HCT116 (cell line): ENCODE results near the gene AGAP1. TPM values are rescaled to one million over a fixed set of nuclear protein-coding genes. Genes with fewer than 3 reads are reported as not detected.

Source experiments
- ATAC-seq: fragments of 200-7000 bp; cut with Tn5 transposase; 2 replicates; pipeline ENCODE4 v1.9.1; 2020; ENCODE audit warnings: mild to moderate bottlenecking, moderate library complexity
- BruUV-seq: library from RNA; stranded (reverse); fragments of 400-500 nt; replicated peaks from 2 replicates; lab custom pipeline; 2021; lab: Mats Ljungman, UMichigan
- CTCF ChIA-PET: fragments of 300-600 bp; sonication (Branson Sonifier 250); formaldehyde crosslinking; loops from one replicate; lab custom pipeline; 2021; ENCODE audit warnings: antibody characterized with exemption; lab: Charles Lee
- POLR2A ChIA-PET: fragments of 300-600, 350-600 bp; sonication (Branson Sonifier 250); formaldehyde crosslinking; loops from one replicate; lab custom pipeline; 2021; ENCODE audit warnings: antibody characterized with exemption; lab: Charles Lee
- RAD21 ChIA-PET, 2 experiments: fragments of 300-600 bp; sonication (Branson Sonifier 250); formaldehyde crosslinking; loops; one replicate each; lab custom pipeline; 2023; ENCODE audit warnings: low total read pairs in 2 of 2; ENCODE audit not compliant: uncharacterized antibody in 2 of 2, unreplicated experiment in 2 of 2, low non-redundant PET in 1 of 2; lab: Charles Lee
- DNase-seq: peaks from one replicate; pipeline ENCODE4 v3.0.0-alpha.2; 2010; ENCODE audit warnings: low read depth, low spot score
- H2AFZ ChIP-seq: fragments of 200-600 bp; shearing (Covaris generic), sonication (generic); 2 replicates; pipeline ENCODE4 v1.6.1; 2017; ENCODE audit warnings: low read depth, mixed run types, mixed read lengths, antibody characterized with exemption, low read length; ENCODE audit not compliant: poor library complexity, severe bottlenecking
- H3K27ac ChIP-seq: 2 replicates; pipeline ENCODE4 v1.5.1; 2012; ENCODE audit warnings: low read depth, low read length
- H3K27me3 ChIP-seq: fragments of 200-600 bp; sonication (generic); 2 replicates; pipeline ENCODE4 v1.6.1; 2016; ENCODE audit warnings: mixed run types, low read length, mixed read lengths; ENCODE audit not compliant: insufficient read depth
- H3K36me3 ChIP-seq, 2 experiments: fragments of 200-500 bp in 1 of 2; fragments of 200-600 bp in 1 of 2; sonication (Bioruptor generic) in 1 of 2; sonication (generic) in 1 of 2; 2 replicates each; pipeline versions ENCODE4 v1.5.1 to v1.6.1; 2014 to 2016; ENCODE audit warnings: low read length in 2 of 2, inconsistent platforms in 1 of 2, mixed read lengths in 1 of 2, mixed run types in 1 of 2; ENCODE audit not compliant: insufficient read depth in 2 of 2, control insufficient read depth in 1 of 2
- H3K4me1 ChIP-seq, 2 experiments: fragments of 200-600 bp in 1 of 2; sonication (generic) in 1 of 2; 2 replicates each; pipeline versions ENCODE4 v1.5.1 to v1.6.1; 2012 to 2017; ENCODE audit warnings: low read length in 2 of 2, inconsistent platforms in 1 of 2, mild to moderate bottlenecking in 1 of 2, mixed read lengths in 1 of 2, mixed run types in 1 of 2, moderate library complexity in 1 of 2; ENCODE audit not compliant: insufficient read depth in 2 of 2, control insufficient read depth in 1 of 2
- H3K4me2 ChIP-seq: fragments of 200-600 bp; sonication (generic); 2 replicates; pipeline ENCODE4 v1.6.1; 2017; ENCODE audit warnings: mixed run types, low read length, mixed read lengths
- H3K4me3 ChIP-seq, 2 experiments: fragments of 200-600 bp in 1 of 2; sonication (generic) in 1 of 2; replicated peaks in 1 of 2; 2 replicates each; pipeline ENCODE4 v1.5.1; 2011 to 2016; ENCODE audit warnings: low read length in 2 of 2, control low read depth in 1 of 2, low read depth in 1 of 2, mild to moderate bottlenecking in 1 of 2, mixed read lengths in 1 of 2, mixed run types in 1 of 2
- H3K79me2 ChIP-seq: fragments of 200-600 bp; sonication (generic); 2 replicates; pipeline ENCODE4 v1.6.1; 2017; ENCODE audit warnings: mild to moderate bottlenecking, mixed run types, low read length, moderate library complexity, mixed read lengths; ENCODE audit not compliant: insufficient read depth
- H3K9ac ChIP-seq: fragments of 200-600 bp; sonication (generic); 2 replicates; pipeline ENCODE4 v1.6.1; 2016; ENCODE audit warnings: low read length, mixed read lengths
- H3K9me2 ChIP-seq: fragments of 200-600 bp; sonication (generic), shearing (Covaris generic); 2 replicates; pipeline ENCODE4 v1.6.1; 2017; ENCODE audit warnings: mixed run types, mild to moderate bottlenecking, moderate library complexity; ENCODE audit not compliant: insufficient read depth
- H3K9me3 ChIP-seq, 2 experiments: fragments of 200-500 bp in 1 of 2; fragments of 200-600 bp in 1 of 2; sonication (Bioruptor generic) in 1 of 2; sonication (generic) in 1 of 2; 2 replicates each; pipeline ENCODE4 v1.6.1; 2014 to 2017; ENCODE audit warnings: low read length in 2 of 2, mixed read lengths in 2 of 2, inconsistent platforms in 1 of 2, low read depth in 1 of 2, mild to moderate bottlenecking in 1 of 2, mixed run types in 1 of 2, moderate library complexity in 1 of 2; ENCODE audit not compliant: control insufficient read depth in 1 of 2, insufficient read depth in 1 of 2
- H4K20me1 ChIP-seq: fragments of 200-600 bp; sonication (generic), shearing (Covaris generic); 2 replicates; pipeline ENCODE4 v1.6.1; 2017; ENCODE audit warnings: mixed run types, mild to moderate bottlenecking, moderate library complexity; ENCODE audit not compliant: insufficient read depth
- CBX3 ChIP-seq: IDR thresholded peaks from 2 replicates; pipeline ENCODE4 v1.6.1; 2012; ENCODE audit warnings: low read depth
- EZH2 ChIP-seq: fragments of 200-600 bp; sonication (generic); IDR thresholded peaks from 2 replicates; pipeline ENCODE4 v1.6.1; 2017; ENCODE audit warnings: antibody characterized with exemption, mixed run types
- JUND ChIP-seq: IDR thresholded peaks from 2 replicates; pipeline ENCODE4 v1.6.1; 2012
- POLR2AphosphoS5 ChIP-seq: IDR thresholded peaks from 2 replicates; pipeline ENCODE4 v1.6.1; 2011; ENCODE audit warnings: mild to moderate bottlenecking, low read depth, low read length, moderate library complexity
- TCF7L2 ChIP-seq: IDR thresholded peaks from 2 replicates; pipeline ENCODE4 v1.7.0; 2011; ENCODE audit warnings: borderline replicate concordance, inconsistent platforms; ENCODE audit not compliant: insufficient read depth, insufficient read length; ENCODE audit errors: extremely low read depth
- ZFX ChIP-seq: fragments of 450-650 bp; IDR thresholded peaks from 2 replicates; pipeline ENCODE4 v1.6.1; 2017
- intact Hi-C: fragments of 100-400 bp; cut with micrococcal nuclease; formaldehyde crosslinking; loops from 2 replicates; pipeline ENCODE4 v1.10.0; 2022
- total RNA-seq: library from RNA; stranded (reverse); gene quantifications from one replicate; pipeline ENCODE4 v1.2.1, GENCODE V29; 2021; ENCODE audit not compliant: unreplicated experiment
- TF ChIP-seq, protein P1 (sequence below): IDR thresholded peaks from 2 replicates; pipeline ENCODE4 v1.6.1; 2012
- TF ChIP-seq, protein P2 (sequence below): IDR thresholded peaks from 2 replicates; pipeline ENCODE4 v1.6.1; 2012; ENCODE audit warnings: low read depth

Gene AGAP1
- total RNA-seq, 1 experiment from 2014 or later: 43.8 TPM

DNA sequence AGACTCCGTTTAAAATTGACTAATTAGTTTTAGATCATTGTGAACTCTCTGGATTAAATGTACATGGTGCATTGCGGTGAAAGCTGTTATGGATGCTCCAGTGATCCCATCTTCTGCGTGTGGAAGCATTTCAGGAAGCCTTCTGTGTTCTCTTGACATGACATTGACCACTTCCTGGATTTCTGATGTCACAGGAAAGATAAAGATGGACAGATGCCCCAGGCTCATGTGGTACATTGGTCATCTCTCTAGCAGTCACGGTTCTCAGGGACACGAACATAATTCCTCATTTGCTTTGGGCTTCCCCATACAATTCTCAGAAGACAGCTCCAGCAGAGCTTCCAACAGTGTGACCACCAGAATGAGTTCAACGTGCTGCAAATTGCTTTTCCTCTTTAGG is 26.9 kb downstream of the AGAP1 start:
- intact Hi-C loops: no loop called here
- Histone ChIP-seq H3K27ac (no peak overlapping the region), H2AFZ (no peak overlapping the region), H3K79me2 (peaks cover 95% of the 10 kb centered on the region), H3K4me3 (no peak overlapping the region), H3K27me3 (no peaks in the 10 kb centered on the region), H3K4me1 (peaks cover 6 to 15% of the 10 kb centered on the region in 2 experiments), H3K9me2 (no peaks in the 10 kb centered on the region), H3K4me2 (no peak overlapping the region), H3K36me3 (no peaks in the 10 kb centered on the region), H3K9me3 (no peaks in the 10 kb centered on the region), H4K20me1 (peaks cover 12% of the 10 kb centered on the region; the same call in 1 of the 2 replicates), H3K9ac (no peak overlapping the region)
- RAD21 ChIA-PET: no interaction called here
- no TSS peak for BruUV-seq
- POLR2A ChIA-PET: no interaction called here
- TF ChIP-seq EZH2: no peak
- no peak for TF ChIP-seq CBX3
- TF ChIP-seq TCF7L2: no peak
- DNase-seq (no peak), ATAC-seq (no peak)
- CTCF ChIA-PET: no interaction called here

DNA sequence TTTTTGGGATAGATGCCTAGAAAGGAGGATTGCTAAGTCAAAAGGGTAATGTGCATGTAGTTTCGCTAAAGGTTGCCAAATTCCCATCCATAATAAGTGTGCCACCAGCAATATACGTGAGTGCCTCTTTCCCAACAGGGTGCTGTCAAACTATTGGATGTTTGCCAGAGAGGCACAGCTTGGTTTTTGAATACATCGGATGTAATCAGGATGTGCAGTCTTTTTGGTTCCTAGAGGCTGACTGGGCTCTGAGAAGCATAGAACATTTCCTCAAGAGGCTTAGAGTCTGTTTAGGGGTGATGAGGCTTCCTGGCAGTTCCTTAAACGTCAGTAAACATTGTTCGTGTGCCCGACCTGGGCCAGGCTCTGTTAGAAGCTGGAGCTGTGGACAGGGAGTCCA is 28.0 kb downstream of the AGAP1 start:
- ATAC-seq (no peak), DNase-seq (no peak)
- Histone ChIP-seq H3K9me2 (no peaks in the 10 kb centered on the region), H3K4me1 (peaks cover 6 to 14% of the 10 kb centered on the region in 2 experiments), H3K27ac (no peak overlapping the region), H3K4me2 (no peak overlapping the region), H3K27me3 (no peaks in the 10 kb centered on the region), H4K20me1 (peaks cover 12% of the 10 kb centered on the region; the same call in 1 of the 2 replicates), H3K36me3 (no peaks in the 10 kb centered on the region), H3K4me3 (no peak overlapping the region), H3K9me3 (no peaks in the 10 kb centered on the region), H3K9ac (no peak overlapping the region), H2AFZ (no peak overlapping the region), H3K79me2 (peaks cover 92% of the 10 kb centered on the region)
- TF ChIP-seq, protein P1, sequence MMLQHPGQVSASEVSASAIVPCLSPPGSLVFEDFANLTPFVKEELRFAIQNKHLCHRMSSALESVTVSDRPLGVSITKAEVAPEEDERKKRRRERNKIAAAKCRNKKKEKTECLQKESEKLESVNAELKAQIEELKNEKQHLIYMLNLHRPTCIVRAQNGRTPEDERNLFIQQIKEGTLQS: no peak
- TF ChIP-seq JUND: no peak
- TF ChIP-seq POLR2AphosphoS5: no peak
- TF ChIP-seq, protein P2, sequence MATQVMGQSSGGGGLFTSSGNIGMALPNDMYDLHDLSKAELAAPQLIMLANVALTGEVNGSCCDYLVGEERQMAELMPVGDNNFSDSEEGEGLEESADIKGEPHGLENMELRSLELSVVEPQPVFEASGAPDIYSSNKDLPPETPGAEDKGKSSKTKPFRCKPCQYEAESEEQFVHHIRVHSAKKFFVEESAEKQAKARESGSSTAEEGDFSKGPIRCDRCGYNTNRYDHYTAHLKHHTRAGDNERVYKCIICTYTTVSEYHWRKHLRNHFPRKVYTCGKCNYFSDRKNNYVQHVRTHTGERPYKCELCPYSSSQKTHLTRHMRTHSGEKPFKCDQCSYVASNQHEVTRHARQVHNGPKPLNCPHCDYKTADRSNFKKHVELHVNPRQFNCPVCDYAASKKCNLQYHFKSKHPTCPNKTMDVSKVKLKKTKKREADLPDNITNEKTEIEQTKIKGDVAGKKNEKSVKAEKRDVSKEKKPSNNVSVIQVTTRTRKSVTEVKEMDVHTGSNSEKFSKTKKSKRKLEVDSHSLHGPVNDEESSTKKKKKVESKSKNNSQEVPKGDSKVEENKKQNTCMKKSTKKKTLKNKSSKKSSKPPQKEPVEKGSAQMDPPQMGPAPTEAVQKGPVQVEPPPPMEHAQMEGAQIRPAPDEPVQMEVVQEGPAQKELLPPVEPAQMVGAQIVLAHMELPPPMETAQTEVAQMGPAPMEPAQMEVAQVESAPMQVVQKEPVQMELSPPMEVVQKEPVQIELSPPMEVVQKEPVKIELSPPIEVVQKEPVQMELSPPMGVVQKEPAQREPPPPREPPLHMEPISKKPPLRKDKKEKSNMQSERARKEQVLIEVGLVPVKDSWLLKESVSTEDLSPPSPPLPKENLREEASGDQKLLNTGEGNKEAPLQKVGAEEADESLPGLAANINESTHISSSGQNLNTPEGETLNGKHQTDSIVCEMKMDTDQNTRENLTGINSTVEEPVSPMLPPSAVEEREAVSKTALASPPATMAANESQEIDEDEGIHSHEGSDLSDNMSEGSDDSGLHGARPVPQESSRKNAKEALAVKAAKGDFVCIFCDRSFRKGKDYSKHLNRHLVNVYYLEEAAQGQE: no peak
- TF ChIP-seq ZFX: no peak
- ChIA-PET RAD21 (no interaction called here), POLR2A (no interaction called here), CTCF (no interaction called here)
- intact Hi-C loops: no loop called here
- no TSS peak for BruUV-seq
